ENCODE data around the gene SLC7A10.

Gene SLC7A10

DNA sequence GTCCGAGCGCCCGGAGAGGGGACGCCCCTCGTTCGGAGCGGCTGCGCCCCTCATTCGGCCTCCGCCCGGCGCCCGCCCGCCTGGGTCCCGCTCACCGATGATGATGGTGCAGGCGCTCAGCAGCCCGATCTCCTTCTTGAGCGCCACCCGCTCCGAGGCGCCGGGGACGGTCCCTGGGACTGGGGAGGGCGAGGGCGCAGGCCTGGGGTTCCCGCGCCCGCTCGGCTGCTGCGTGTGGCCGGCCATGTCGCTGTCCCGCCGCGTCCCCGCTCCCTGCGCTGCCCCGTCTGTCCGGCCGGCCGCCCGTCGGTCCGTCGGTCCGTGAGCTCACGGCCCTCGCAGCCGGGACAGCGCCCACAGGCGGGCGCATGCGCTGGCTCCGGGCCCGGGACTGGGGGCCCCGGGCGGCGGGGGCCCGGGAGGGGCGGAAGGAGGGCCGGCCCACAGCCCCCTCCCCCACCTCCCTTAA, at the start of gene SLC7A10:
TSS of gene SLC7A10 (minus strand) at position 393 of the 469 bp plus-strand sequence. CDS start at position 246, 147 bp downstream.
- DNase-seq = no peak

DNA sequence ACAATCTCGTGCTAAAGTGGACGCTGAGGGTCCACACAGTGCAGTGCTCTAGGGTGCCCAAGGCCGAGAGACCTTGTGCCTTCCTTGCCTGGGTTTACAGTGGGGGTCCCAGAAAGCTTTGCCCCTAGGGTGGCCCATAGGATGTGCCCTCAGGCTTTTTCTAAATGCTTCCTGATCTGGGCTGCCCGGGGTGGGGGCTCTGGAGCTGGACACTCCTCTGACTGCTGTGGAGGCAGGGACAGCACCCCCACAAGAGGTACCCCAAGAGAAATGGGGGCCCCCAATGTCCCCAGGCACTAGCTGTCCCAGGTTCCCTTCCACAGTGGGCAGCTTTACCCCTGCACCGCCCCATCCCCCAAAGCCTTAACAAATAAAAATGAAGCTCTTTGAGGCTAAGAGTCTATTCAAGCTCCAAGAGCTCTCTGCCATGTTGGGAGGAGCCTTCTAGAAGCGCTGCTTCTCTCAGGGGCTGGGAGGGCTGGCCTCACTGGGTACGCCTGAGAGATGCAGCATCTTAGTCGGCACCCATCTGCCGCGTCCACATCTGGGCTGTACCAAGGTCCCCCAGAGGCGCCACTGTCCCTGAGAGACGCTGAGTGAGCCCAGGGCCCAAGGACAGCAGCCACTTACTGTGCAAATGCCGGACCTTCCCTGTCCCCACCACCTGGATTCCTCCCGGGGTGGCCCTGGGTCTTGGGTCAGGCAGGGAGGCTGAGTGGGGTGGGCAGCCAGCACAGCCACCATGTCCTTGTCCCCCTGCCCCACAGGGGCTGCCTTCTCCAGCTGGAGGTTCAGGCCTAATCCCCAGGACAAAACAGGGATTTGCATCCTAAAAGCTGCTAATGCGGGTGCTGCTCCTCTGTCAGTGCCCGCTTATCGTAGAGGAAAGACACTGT, 49.3 kb upstream of the SLC7A10 start:
- DNase-seq = no peak

DNA sequence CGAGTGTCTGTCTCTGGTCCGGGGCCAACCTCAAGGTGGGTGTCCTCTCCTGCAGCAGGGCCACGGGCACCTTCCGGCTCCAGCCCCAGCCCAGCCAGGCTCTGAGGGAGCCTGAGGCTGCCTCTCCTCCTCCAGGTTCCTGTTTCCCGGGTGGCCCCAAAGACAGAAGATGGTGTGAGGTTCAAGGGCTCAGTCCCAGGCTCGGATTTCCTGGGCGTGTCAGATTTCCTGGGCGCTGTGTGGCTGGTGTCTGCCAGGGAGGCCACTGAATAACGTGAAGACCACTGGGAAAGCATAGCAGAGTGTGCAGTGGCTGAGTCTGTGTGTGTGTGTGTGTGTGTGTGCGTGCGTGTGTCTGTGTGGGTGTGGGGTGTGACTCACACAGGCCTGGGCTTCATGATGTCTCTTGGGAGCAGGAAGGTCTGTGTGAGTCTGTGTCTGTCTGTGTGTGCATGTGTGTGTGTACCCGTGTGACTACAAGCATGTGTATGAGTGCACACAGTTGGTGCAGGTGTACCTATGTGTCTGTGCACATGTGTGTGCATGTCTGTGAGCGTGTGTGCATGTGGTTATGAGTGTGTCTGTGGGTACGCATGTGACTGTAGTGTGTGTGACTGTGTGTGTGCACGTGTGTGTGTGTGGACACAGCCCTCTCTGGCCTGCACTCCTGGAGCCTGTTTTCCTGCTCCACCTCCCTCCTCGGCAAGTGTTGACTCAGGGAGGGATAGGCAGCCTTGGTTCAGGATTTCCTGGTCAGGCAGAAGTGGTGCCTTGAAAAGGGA, 48.4 kb upstream of the SLC7A10 start:
- no peak for DNase-seq

DNA sequence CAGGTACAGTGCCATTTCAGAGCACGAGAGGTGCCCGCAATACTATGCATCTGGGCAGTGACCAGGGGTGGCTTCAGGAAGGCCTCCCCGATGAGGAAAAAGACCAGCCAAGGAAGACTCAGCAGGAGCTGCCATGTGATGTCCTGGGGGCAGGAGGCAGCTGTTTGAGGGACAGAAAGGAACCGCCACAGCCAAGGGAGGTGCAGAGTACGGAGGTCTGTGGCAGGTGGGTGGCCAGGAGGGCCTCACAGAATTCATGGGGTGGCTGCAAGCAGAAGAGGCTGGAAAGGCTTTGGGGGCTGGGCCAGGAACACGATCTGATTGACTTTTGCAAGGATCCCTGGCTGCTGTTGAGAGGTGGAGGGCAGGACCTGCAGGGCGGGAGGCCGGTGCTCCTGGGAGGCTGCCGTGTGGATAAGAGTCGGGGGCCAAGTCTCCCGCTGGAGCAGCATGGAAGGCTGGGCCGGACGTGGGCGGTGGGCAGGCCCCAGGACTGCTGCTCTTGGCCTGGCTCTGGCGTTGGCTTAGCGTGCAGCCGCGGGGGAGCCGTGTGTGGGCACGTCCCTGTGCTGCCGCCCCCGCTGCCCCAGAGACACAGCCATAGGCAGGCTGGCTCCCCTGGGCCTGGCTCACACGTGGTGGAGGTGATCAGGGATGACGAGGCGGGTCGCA, 47.6 kb upstream of the SLC7A10 start:
- DNase-seq = no peak

DNA sequence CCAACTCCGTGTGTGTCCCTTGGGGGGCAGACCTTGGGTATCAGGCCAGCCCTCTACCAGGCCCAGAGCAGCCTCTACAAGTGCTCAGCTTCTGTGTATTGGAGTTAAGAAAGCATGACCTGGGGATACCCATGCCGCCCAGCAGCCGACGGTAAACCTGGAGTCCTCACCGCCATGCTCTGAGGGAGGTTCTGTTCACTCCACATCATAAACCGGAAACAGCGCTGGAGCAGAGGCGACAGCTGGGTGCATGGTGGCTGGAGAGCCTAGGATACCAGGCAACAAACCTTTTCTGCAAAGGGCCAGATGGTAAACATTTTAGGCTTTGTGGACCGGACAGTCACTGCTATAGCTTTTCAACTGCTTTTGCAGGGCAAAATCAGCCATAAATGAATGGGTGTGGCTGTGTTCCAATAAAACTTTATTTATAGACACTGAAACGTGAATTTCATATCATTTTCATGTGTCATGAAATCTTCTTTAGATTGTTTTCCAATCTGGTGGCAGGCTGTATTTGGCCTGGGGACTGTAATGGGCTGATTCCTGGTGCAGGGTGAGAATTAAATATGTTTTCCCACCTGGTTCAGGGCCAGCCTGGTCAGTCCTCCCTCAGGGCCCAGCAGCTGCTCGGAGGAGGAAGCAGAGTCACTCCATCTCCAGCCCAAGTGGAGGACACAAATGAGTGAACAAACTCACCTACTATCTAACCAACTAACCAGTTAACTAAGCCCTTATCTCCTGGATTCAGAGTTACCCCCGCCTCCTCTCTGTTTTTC, 45.8 kb upstream of the SLC7A10 start:
- no peak for DNase-seq

DNA sequence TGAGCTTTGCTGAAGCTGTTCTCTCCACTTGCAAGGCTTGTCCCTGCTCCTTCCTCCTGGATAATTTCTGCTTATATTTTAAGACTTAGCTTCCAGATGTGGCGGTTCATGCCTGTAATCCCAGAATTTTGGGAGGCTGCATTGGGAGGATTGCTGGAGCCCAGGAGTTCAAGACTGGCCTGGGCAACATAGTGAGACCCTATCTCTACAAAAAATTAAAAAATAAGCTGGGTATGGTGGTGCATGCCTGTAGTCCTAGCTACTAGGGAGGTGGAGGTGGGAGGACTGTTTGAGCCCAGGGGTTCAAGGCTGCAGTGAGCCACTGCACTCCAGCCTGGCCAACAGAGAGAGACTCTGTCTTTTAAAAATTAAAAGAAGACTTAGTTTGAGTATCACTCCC, 45.1 kb upstream of the SLC7A10 start:
- DNase-seq = no peak

DNA sequence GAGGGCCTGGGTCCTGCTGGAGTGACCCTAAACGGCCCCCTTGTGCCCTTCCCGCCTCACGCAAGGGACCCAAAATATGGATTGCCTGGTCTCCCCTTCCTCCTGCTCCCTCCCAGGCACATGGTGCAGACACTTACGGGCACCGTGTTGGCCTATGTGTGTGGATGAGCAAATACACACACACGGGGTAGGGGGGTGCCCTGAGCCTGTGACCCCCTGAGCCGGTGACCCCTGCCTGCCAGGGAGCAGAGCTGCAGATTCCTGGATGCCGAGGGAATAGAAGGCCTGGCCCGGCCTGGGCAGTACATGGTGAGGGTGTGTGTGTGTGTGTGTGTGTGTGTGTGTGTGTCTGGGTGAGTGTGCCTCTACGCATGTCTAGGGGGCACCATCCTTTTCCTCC, 43.4 kb upstream of the SLC7A10 start:
- no peak for DNase-seq

DNA sequence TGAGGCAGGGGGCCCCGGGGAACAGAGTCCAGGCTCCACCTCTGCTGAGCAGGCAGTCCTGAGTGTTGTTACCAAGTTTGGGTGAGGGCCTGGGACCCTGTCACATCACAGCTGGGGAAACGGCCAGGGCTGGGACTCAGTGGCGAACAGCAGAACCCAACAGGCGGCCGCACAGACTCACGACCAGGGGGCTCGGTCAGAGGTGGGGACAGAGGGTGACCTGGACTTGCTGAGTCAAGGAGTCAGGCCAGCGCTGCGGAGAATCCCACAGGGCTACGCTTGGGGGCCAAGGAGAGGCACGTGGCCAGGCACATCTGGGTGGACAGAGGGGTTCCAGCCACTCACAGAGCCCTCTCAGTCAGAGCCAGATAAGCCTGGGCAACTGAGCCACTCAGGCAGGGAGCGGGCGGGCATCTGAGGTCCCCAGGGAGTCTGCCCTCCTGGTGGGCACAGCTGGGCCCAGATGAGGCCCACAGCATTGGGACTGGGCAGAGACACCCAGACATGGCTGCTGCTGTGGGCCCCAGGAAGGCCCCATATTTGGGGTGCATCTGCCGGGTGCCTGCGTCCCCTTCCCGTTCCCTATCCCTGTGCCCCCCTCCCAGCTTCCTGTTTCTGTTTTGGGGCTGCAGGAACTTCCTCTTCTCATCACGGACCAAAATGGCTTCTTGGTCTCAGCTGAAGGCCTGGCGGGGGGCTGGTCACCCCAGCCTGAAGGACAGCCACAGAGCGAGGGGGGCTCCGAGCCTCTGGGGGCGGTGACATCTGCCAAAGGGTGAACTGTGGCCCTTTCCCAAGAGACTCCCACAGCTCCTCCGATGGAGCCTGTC, 42.7 kb upstream of the SLC7A10 start:
- no peak for DNase-seq

DNA sequence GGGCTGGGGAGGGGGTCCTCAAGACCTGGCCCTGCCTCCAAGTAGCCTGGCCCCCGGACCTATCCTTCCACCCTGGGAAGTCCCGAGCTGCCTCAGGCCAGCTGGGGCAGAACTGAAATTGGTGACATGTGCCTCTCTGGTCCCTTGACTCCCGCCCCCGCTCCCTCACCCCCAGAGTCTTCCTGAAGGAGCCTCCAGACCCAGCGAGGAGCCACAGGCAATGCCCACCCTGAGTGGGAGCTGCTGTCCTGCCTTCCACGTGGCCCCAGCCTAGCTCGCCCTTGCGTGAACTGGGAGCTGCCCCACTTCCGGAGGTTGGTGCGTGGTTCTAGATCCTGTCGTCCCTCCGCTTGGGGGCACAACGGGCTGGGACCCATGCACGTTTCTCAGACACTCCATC, 42.1 kb upstream of the SLC7A10 start:
- DNase-seq = no peak

DNA sequence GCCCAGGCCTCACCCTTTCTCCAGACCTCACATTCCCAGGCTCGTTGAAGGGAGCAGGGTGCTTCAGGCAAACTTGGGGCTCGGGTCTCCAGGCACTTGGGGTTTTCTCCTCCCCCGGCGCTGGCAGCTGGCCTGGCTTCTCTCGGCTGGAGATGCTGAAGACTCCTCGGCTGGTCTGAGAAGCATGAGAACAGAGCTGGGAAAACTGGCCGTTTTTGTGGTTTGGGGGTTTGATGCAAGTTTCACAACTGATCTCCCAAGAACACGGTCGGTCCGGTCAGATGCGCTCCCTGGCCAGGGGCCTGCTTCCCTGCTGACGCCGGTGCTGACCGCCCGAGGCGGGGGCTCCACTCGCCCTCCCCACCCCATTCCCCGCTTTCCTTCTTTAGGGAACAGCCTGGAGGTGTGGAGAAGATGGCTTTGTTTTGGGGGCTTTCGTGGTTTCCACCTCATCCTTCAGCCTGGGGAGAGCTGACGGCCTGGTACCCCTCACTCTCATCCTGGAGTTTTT, 41.4 kb upstream of the SLC7A10 start:
- no peak for DNase-seq

DNA sequence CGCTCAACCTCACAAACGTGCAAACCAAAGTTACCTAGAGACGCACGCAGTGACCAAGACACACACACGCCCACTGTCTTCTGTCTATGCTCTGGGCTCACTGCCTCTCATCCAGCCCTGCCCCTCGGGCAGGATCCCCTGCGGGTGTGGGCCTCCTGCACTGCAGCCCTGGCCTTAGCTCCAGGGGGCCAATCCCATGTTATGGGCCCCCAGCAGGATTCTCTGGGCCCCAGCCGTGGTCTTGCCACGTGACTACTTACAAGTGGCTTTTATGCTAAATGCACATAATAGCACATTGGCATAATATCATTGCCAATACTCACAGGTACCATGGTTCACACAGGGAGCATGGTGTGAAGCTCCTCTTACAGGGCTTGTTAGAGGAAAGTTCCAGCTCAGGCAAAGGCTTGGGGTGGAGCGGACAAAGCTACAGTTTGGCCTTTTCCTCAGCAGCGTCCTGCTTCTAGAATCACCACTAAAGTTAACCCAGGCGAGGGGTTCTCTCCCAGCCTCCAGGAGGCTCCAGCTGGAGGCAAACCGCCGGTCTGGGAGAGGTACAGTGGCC, 39.3 kb upstream of the SLC7A10 start:
- no peak for DNase-seq

DNA sequence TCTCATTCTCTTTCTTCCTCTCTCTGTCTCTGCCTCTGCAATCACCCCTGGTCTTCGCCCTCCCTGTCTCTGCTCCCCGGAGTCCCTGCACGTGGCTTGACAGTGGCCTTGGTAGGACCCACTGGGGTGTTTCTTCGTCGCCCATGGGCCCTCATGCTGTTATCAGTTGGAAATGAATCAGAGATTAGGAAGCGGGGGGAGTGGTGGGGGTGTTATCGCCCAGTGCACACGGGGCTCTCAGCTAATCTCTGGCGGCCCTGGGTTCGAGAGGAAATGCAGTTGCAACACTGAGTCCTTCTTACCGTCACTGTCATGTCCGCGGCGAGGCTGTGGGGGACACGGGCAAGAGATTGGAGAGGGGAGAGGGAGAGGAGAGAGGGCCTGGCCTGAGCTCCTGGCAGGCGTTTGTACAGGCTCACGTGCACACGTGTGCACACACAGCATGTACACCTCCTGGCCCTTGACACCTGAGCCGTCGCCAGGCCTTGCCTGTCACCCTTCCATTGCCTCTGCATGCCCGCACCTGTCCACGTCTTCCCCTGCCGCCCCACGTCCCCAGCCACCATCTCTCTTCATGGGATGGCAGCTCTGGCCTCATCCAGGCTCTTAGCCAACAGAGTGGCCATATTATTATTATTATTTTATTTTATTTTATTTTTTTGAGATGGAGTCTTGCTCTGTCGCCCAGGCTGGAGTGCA, 37.8 kb upstream of the SLC7A10 start:
- DNase-seq = no peak

DNA sequence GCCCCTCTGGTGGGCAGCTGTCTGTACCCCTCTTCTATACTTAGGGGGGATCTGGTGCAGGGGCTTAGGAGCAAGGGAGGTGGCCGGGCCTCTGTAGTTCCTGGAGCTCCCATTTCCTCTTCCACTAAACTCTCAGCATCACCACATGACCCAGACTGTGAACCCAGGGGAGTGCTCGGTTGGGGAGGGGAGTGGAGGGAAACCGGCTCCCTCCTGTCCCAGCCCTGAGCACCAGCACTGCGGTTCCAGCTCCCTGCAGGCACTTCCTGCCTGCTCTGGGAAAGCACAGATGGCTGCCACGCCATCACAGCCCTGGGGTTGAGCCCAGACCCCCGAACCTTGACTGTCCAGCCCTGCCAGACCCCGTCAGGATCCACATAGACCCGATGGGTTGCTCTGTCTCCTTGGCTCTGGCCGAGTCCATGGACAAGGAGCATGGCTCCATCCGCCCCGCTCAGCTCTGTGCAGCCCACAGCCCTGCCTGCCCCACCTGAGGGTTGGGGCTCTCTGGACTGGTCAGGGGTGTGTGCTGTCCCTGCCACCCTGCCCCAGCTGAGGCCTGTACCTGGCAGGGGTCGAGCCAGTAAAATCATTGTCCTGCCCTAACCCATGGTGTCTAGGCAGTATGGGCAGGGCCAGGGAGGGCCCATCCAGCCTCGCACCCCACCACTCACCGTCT, 36.0 kb upstream of the SLC7A10 start:
- no peak for DNase-seq

DNA sequence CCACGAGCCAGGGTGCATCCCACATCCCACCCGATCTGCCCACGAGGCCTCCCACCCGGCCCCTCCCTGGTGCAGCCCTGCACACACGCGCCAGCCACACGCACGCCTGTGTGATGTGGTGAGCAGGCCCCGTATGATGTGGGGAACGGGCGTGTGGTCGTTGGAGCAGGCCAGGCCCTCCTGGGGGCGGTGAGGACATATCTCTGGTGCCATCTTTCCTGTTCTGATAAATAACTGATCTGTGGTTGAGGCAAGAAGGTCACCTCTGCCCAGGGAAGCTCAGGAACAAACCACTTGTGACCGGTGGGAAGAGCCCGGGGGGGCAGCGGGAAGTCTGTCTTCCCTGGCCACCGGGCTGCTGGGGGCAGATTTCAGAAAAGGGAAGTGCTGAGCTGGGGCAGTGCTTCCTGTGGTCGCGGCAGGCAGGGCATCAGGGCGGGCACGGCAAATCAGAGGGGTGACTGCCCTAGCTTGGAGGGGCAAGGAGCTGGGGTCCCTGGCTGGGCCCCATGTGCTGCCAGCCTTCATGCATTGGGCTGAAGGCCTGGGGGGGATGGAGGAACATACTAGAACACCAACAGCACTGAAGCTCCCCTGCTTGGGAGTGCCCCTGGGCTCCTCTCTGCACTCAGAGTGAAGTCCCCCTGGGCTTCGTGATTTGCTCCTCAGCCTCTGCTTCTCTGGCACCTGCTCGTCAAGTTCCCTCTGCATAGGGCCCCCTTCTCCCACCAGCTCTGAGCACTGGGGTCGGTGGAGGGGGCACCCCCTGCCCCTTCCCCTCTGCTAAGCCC, 35.2 kb upstream of the SLC7A10 start:
- DNase-seq = no peak

DNA sequence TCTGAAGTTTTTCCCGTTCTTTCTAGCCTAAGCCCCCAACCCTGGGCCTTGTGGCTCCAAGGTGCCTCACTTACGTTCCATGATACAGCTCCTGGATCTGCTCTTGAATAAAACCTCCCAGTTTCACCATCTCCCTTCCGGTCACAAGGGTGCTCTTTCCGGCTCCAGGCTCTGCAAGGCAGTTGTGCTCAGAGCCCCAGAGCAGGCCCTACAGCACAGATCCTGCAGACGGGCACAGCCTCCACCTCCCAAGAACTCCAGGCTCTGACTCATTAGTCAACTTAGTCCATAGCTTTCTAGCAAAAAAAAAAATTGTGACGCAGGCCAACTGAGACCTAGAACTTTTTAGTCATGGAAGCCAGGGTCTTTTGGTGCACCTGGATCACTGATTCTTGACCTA, 33.9 kb upstream of the SLC7A10 start:
- no peak for DNase-seq

DNA sequence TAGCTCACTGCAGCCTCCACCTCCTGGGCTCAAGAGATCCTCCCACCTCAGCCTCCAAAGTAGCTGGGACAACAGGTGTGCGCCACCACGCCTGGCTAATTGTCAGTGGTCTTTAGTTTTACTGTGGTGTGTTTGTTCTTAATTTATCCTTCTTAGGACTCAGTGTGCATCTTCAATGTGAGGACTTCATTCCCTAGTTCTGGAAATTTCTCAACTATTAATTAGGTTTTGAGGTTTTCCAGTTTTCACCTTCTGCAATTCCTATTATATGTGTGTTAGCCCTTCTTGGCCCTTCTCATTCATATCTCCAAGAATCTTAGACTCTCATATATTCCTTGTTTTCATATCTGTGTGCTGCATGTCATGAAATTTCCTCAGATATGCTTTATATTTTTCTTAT, 32.2 kb upstream of the SLC7A10 start:
- DNase-seq = no peak

DNA sequence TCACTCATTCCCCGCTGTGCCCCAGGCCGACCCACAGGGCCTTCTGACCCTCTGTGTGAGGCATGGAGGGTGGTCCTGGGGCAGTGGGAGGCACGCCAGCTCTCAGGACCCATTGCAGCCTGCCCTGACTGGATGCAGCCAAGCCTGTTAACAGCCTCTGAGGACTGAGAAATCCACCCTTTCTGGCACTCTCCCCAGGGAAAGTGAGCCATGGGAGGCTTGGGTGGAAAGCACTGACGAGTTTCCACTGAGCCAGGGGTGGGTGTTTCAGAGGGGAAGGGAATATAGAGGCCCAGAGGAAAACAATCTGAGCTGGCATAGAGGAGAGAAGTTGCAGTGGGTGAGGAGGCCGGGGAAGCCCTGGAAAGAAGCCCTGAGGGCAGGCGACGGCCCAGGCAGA, 30.6 kb upstream of the SLC7A10 start:
- no peak for DNase-seq

DNA sequence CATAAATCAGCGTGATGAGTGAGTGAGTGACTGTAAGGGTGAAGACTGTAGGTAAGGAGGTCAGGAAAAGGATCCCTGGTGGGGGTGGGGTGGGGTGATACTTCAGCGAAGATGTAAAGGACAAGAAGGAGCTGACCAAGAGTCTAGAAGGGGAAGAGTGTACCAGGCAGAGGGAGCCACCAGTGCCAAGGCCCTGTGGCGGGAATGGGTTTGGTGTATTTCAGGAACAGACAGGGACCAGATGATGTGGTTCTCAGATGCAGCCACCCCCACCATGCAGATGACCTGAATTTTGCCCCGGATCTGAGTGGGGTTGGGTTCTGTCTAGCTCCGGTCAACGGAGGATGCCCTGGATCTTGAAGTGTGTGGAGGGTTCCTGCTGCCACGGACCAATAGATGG, 30.1 kb upstream of the SLC7A10 start:
- no peak for DNase-seq

DNA sequence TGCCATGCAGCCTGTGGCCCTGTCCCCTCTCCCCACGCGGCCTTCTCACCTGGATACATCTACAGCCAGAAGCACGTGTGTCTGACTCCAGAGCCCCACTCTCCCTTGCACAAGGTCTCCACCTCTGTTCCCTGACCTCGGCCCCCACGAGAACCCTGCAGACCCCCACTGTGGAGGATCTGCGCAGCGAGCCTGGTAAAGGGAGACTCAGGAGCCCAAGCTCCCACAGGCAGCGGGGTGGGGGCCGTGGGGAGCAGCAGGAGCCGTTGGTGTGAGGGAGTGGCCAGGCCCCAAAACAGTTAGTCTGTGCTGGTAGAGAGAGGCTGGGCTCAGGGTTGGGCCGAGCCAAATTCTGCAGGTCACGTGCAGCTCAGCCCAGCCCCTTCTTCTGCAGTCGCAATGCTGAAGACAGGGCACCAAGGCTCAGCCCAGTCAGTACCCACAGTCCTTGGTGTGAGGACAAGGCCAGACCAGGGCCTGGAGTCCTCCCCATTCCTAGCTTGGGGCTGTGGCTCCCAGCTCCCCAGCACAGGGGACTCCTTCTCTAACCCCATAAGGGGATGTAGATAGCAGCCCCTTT, 28.7 kb upstream of the SLC7A10 start:
- no peak for DNase-seq
